Measurements from ENCODE around the gene RIN3. TPM values are rescaled to one million over a fixed set of nuclear protein-coding genes. Genes with fewer than 3 reads are reported as not detected.

The RIN3 gene
- total RNA-seq, 1 donor from 2014 or later: 0.76 TPM

DNA sequence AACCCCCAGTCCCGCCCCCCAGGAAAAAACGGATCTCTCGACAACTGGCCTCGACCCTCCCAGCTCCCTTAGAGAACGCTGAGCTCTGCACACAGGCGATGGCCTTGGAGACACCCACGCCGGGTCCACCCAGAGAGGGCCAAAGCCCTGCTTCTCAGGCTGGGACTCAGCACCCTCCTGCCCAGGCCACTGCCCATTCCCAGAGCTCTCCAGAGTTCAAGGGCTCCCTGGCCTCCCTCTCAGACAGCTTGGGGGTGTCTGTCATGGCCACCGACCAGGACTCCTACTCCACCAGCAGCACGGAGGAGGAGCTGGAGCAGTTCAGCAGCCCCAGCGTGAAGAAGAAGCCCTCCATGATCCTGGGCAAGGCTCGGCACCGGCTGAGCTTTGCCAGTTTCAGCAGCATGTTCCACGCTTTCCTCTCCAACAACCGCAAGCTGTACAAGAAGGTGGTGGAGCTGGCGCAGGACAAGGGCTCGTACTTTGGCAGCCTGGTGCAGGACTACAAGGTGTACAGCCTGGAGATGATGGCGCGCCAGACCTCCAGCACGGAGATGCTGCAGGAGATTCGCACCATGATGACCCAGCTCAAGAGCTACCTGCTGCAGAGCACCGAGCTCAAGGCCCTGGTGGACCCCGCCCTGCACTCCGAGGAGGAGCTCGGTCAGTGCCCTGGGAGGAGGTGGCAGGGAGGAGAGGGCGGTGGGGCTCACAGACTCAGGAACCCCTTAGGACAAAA, 139.0 kb downstream of the RIN3 start:
- TF ChIP-seq, protein P1, sequence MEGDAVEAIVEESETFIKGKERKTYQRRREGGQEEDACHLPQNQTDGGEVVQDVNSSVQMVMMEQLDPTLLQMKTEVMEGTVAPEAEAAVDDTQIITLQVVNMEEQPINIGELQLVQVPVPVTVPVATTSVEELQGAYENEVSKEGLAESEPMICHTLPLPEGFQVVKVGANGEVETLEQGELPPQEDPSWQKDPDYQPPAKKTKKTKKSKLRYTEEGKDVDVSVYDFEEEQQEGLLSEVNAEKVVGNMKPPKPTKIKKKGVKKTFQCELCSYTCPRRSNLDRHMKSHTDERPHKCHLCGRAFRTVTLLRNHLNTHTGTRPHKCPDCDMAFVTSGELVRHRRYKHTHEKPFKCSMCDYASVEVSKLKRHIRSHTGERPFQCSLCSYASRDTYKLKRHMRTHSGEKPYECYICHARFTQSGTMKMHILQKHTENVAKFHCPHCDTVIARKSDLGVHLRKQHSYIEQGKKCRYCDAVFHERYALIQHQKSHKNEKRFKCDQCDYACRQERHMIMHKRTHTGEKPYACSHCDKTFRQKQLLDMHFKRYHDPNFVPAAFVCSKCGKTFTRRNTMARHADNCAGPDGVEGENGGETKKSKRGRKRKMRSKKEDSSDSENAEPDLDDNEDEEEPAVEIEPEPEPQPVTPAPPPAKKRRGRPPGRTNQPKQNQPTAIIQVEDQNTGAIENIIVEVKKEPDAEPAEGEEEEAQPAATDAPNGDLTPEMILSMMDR (IDR thresholded peaks at IDR 0.05; ENCODE audit: partially characterized antibody, unreplicated experiment): no peak
- no peaks in the 10 kb centered on the region for H3K36me3 Mint-ChIP-seq (ENCODE audit: unreplicated experiment)
- no peaks in the 10 kb centered on the region for H3K4me1 Mint-ChIP-seq (ENCODE audit: low read depth, unreplicated experiment)
- no peak for DNase-seq
- H3K4me3 Mint-ChIP-seq (ENCODE audit: unreplicated experiment): no peak overlapping the region
- peaks cover 2% of the 10 kb centered on the region for H3K9me3 Mint-ChIP-seq (ENCODE audit: unreplicated experiment)
- H3K27me3 Mint-ChIP-seq (ENCODE audit: unreplicated experiment): peaks cover 5% of the 10 kb centered on the region
- no peak overlapping the region for H3K27ac Mint-ChIP-seq (ENCODE audit: unreplicated experiment)

DNA sequence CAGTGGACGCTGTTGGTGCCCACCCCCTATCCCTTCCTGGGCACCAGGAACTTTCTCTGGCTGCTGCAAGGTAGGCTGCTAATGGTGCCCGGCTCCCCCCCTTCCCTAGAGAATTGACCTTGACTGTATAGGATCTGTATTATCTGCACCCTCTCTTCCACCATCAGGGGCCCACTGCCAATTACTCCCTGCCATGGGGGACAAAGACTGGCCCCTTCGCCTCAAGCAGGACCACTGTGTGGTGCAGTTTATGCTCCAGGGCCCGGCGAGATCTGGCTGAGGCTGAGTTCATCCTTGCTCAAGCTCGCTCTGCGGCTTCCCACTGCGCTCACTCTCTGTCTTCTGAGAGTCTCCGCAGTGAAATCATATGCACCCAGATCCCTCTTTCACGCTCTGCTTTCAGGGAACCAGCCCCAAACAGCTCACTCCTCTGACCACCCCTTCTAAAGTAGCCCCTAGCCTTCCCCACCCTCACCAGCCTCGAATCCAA, 139.6 kb downstream of the RIN3 start:
- Mint-ChIP-seq H3K27ac (ENCODE audit: unreplicated experiment) (no peak overlapping the region), H3K4me1 (ENCODE audit: low read depth, unreplicated experiment) (no peaks in the 10 kb centered on the region), H3K9me3 (ENCODE audit: unreplicated experiment) (peaks cover 2% of the 10 kb centered on the region), H3K36me3 (ENCODE audit: unreplicated experiment) (peaks cover 3% of the 10 kb centered on the region), H3K4me3 (ENCODE audit: unreplicated experiment) (no peak overlapping the region), H3K27me3 (ENCODE audit: unreplicated experiment) (peaks cover 5% of the 10 kb centered on the region)
- DNase-seq: no peak
- TF ChIP-seq, protein P1 (IDR thresholded peaks at IDR 0.05; ENCODE audit: partially characterized antibody, unreplicated experiment): no peak

DNA sequence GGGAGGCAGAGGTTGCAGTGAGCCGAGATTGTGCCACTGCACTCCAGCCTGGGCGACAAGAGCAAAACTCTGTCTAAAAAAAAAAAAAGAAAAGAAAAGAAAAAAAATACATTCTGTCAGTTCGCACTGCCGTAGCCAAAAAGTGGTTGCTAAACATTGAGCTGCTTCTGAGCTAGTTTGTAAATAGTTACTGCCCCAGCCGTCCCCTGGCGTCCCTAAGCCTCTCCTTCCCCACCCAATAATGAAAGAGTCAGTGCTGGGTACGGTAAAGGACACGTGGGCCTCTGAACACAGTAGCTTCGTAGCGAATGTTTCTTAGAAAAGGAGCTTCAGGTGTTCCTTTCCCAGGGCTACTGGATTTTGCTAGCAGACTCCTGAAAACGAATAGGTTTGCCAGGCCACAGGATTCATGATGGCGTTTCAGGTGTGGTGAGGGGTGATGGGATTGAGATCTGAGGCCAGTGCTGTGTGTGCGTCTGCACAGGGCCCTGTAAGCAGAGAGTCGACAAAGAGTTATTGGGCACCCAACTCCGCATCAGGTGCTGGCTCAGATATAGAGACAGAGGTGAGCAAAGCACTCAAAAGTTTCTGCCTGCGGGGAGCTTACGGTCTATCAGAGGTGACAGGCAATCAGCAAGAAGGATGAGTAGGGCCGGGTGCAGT, 140.8 kb downstream of the RIN3 start:
- DNase-seq: no peak
- H3K9me3 Mint-ChIP-seq (ENCODE audit: unreplicated experiment): peaks cover 2% of the 10 kb centered on the region
- peaks cover 5% of the 10 kb centered on the region for H3K27me3 Mint-ChIP-seq (ENCODE audit: unreplicated experiment)
- H3K36me3 Mint-ChIP-seq (ENCODE audit: unreplicated experiment): peaks cover 6% of the 10 kb centered on the region
- H3K27ac Mint-ChIP-seq (ENCODE audit: unreplicated experiment): no peak overlapping the region
- no peak overlapping the region for H3K4me3 Mint-ChIP-seq (ENCODE audit: unreplicated experiment)
- TF ChIP-seq, protein P1 (IDR thresholded peaks at IDR 0.05; ENCODE audit: partially characterized antibody, unreplicated experiment): no peak
- H3K4me1 Mint-ChIP-seq (ENCODE audit: low read depth, unreplicated experiment): no peaks in the 10 kb centered on the region

DNA sequence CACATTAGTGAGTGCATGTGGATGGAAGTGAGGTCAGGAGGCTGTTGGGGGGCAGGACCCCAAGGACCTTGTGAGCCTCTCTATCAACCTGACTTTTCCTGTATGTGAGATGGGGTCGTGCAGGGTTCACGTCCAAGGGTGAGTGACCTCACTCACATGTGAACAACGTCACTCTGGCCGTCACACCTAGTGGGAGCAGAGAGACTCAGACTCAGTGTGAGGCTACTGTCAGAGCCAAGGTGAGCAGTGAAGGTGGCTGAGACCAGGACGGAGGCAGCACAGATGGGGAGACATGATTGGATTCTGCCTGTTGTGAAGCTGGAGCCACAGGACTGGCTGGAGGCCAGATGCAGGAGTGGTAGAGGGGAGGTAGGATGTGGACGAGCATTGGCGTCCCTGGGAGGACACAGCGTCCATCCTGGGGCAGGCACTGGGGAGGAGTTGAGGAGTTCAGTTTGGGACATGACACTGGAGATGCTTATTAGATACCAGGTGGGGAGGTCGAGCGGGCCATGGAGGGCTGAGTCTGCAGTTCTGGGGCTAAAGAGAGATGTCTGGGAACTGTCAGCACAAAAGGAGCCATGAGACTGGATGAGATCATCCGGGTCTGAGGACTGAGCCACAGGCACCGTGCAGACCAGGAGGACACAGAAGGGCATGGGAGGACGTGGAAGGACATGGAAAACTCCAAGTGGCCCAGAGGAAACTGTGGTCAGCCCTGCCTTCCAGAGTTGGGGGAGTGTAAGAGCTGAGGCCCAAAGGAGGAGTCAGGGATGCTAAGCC, 142.0 kb downstream of the RIN3 start:
- peaks cover 2% of the 10 kb centered on the region for H3K9me3 Mint-ChIP-seq (ENCODE audit: unreplicated experiment)
- TF ChIP-seq, protein P1 (IDR thresholded peaks at IDR 0.05; ENCODE audit: partially characterized antibody, unreplicated experiment): no peak
- H3K27ac Mint-ChIP-seq (ENCODE audit: unreplicated experiment): peak overlapping the region; percentile 31
- H3K27me3 Mint-ChIP-seq (ENCODE audit: unreplicated experiment): peaks cover 5% of the 10 kb centered on the region
- no peak overlapping the region for H3K4me3 Mint-ChIP-seq (ENCODE audit: unreplicated experiment)
- no peak for DNase-seq
- H3K4me1 Mint-ChIP-seq (ENCODE audit: low read depth, unreplicated experiment): no peaks in the 10 kb centered on the region
- peaks cover 6% of the 10 kb centered on the region for H3K36me3 Mint-ChIP-seq (ENCODE audit: unreplicated experiment)
